A549 (cell line): Measurements from ENCODE around the gene PNPLA7. TPM values are rescaled to one million over a fixed set of nuclear protein-coding genes. Genes with fewer than 3 reads are reported as not detected.
A peak's percentile ranks its signal among the peaks of the same experiment; 100 is the strongest.
"Not testable (repeated sequence)": the region's sequence is repeated elsewhere in the genome, so short reads cannot be mapped to it uniquely, and the experiment has no call there.

ENCODE experiments used
- ATAC-seq, 2 experiments: fragments of 200-7000 bp in 1 of 2; fragments of >200 bp in 1 of 2; cut with Nextera tagmentation in 1 of 2; cut with Tn5 transposase in 1 of 2; 3 replicates each; pipeline versions ENCODE4 v1.8.0 to v1.9.1; 2018 to 2020; ENCODE audit warnings: mild to moderate bottlenecking in 1 of 2, moderate library complexity in 1 of 2
- CTCF ChIA-PET: fragments of 300-600 bp; sonication (Branson Sonifier 250); formaldehyde crosslinking; extraction: SDS; loops from one replicate; lab custom pipeline; 2021; ENCODE audit warnings: antibody characterized with exemption, inconsistent platforms; lab: Yijun Ruan, JAX
- POLR2A ChIA-PET: fragments of 350-600 bp; formaldehyde crosslinking; extraction: SDS; loops from one replicate; lab custom pipeline; 2021; ENCODE audit warnings: antibody characterized with exemption, inconsistent platforms; lab: Yijun Ruan, JAX
- DNase-seq, 2 experiments: peaks; one replicate each; pipeline versions ENCODE4 v3.0.0 to v3.0.0-alpha.2; 2011 to 2016; ENCODE audit warnings: low read depth in 1 of 2, low spot score in 1 of 2
- FAIRE-seq: peaks from 2 replicates; lab custom pipeline; 2011; peaks lifted over from hg19 to GRCh38; lab: Jason Lieb, UNC
- H3K27ac ChIP-seq, 2 experiments: fragments of >200 bp; sonication (Bioruptor Twin); formaldehyde crosslinking; 3 replicates each; pipeline ENCODE4 v1.5.1; 2016 to 2017
- H3K4me1 ChIP-seq: fragments of >200 bp; sonication (Bioruptor Twin); formaldehyde crosslinking; 3 replicates; pipeline ENCODE4 v1.6.1; 2016
- H3K4me2 ChIP-seq: fragments of >200 bp; sonication (Bioruptor Twin); formaldehyde crosslinking; 3 replicates; pipeline ENCODE4 v1.6.1; 2016
- H3K4me3 ChIP-seq: fragments of >200 bp; sonication (Bioruptor Twin); formaldehyde crosslinking; 3 replicates; pipeline ENCODE4 v1.5.1; 2016
- H3K9me3 ChIP-seq: fragments of >200 bp; sonication (Bioruptor Twin); formaldehyde crosslinking; 3 replicates; pipeline ENCODE4 v1.6.1; 2016
- BHLHE40 ChIP-seq: IDR thresholded peaks from 2 replicates; pipeline ENCODE4 v1.6.1; 2012; ENCODE audit warnings: low read depth, low read length, inconsistent platforms
- CBX2 ChIP-seq: fragments of 200-600 bp; sonication (generic); IDR thresholded peaks from 2 replicates; pipeline ENCODE4 v1.6.1; 2016; ENCODE audit warnings: low read depth, mild to moderate bottlenecking, borderline replicate concordance
- CHD2 ChIP-seq: fragments of 150-350 bp; IDR thresholded peaks from 2 replicates; pipeline ENCODE4 v1.6.1; 2014; ENCODE audit warnings: low read length; ENCODE audit not compliant: partially characterized antibody
- CHD4 ChIP-seq: fragments of 200-600 bp; sonication (generic); IDR thresholded peaks from 2 replicates; pipeline ENCODE4 v1.6.1; 2016; ENCODE audit warnings: antibody characterized with exemption, mild to moderate bottlenecking, borderline replicate concordance
- EHF ChIP-seq: fragments of 250-450 bp; sonication (Bioruptor Pico); IDR thresholded peaks from 2 replicates; pipeline ENCODE4 v1.5.0; 2020; ENCODE audit warnings: mild to moderate bottlenecking
- EP300 ChIP-seq, 2 experiments: fragments of >200 bp; sonication (Bioruptor Twin); formaldehyde crosslinking; IDR thresholded peaks; 2 replicates in 1 of 2; 3 replicates in 1 of 2; pipeline ENCODE4 v1.6.1; 2016 to 2017
- ESRRA ChIP-seq: fragments of 150-350 bp; IDR thresholded peaks from 2 replicates; pipeline ENCODE4 v1.6.1; 2014; ENCODE audit warnings: mild to moderate bottlenecking, low read length, borderline replicate concordance
- HDAC2 ChIP-seq: fragments of 200-600 bp; sonication (generic); IDR thresholded peaks from 2 replicates; pipeline ENCODE4 v1.6.1; 2016
- HOXB13 ChIP-seq: fragments of 250-450 bp; sonication (Bioruptor Pico); IDR thresholded peaks from 2 replicates; pipeline ENCODE4 v1.5.0; 2020; ENCODE audit warnings: low read depth, mild to moderate bottlenecking, moderate library complexity
- HOXB5 ChIP-seq: fragments of 250-450 bp; sonication (Bioruptor Pico); IDR thresholded peaks from 2 replicates; pipeline ENCODE4 v1.5.0; 2020; ENCODE audit warnings: mild to moderate bottlenecking, moderate library complexity
- MAZ ChIP-seq: fragments of 150-350 bp; IDR thresholded peaks from 2 replicates; pipeline ENCODE4 v1.6.1; 2014; ENCODE audit warnings: antibody characterized with exemption, low read depth, low read length, borderline replicate concordance
- POLR2A ChIP-seq: IDR thresholded peaks from 2 replicates; pipeline ENCODE4 v1.6.1; 2012; ENCODE audit warnings: mild to moderate bottlenecking, low read length
- ZC3H11A ChIP-seq: fragments of 450-650 bp; IDR thresholded peaks from 2 replicates; pipeline ENCODE4 v1.6.1; 2014; ENCODE audit warnings: antibody characterized with exemption, mild to moderate bottlenecking
- WGBS: methylation state at CpG from one replicate; pipeline ENCODE4 v1.1.6; 2017; ENCODE audit errors: missing lambda C conversion rate; 5-methylcytosine and 5-hydroxymethylcytosine counted together
- polyA plus RNA-seq, 4 experiments: library from polyadenylated mRNA; depleted of rRNA in 3 of 4; stranded (reverse); fragments of >200 nt; fragmentation: RNase III in 1 of 4; extraction: RNeasy Plus Mini Kit Qiagen cat#74134 plus additional on column Dnase treatment in 1 of 4; gene quantifications; 2 replicates in 3 of 4; 3 replicates in 1 of 4; pipeline ENCODE4 v1.2.3, GENCODE V29; 2011 to 2017
- TF ChIP-seq, protein P1 (sequence below): IDR thresholded peaks from 2 replicates; pipeline ENCODE4 v1.6.1; 2012
- TF ChIP-seq, protein P2 (sequence below): IDR thresholded peaks from 2 replicates; pipeline ENCODE4 v1.6.1; 2012
- TF ChIP-seq, protein P3 (sequence below): fragments of 200-600 bp; sonication (generic); IDR thresholded peaks from 2 replicates; pipeline ENCODE4 v1.6.1; 2016; ENCODE audit warnings: antibody characterized with exemption, mild to moderate bottlenecking, moderate library complexity

The PNPLA7 gene
- polyA plus RNA-seq, 2 of the 4 experiments (the other 2 are of a cell fraction): 0.31 to 1.1 TPM

DNA sequence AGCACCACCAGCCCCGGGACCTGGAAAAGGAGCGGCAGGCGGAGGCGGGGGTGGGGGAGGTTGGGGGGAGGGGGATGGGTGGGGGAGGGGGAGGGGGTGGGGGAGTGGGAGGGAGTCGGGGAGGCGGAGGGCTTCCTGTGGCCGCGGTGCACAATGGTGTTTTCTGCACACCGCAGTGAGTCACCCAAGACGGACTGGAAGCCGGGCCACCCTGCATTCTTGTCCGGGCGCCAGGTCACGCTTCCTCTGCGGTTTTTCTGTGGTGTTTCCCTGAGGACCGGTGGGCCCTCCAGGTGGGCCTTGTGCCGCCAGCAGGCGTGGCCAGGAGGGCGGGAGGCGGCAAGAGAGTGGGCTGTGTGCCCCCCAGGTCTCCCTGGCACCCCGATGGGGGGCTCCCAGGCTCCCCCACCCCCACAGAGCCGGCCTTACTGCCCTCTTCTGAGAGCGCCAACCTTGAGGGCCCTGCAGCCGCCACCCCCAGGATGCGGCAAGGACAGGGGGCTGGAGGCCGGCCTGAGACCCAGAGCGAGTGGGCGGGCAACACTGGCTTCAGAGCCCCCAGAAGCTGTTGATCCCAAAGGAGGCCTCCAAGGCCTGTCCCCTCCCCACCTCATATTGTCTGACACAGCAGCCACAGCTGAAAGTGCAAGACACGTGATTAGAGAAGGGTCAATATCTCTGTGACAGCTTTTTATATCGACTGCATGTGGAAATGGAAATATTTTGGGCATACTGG lies 138.4 kb downstream of the PNPLA7 start (continued):
- no peak for TF ChIP-seq CBX2
- TF ChIP-seq, all 56 proteins: peak for 8

DNA sequence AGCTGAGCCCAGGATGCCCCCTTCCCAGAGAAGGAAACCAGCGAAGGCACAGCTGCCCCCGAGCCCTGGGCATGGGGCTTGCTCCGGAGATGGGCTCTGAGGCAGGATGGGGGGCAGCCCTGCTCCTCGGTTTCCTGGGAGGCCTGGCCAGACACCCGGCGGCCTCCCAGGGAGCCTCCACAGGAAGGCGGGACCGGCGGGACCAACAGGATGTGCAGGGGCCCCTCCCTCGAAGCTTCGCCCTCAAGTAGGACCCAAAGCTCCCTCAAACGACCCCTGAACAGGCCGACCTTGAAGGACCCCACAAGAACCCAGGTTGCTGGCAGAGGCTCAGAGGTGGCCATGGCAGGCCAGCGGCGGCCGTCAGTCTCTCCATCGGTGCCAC lies 138.9 kb downstream of the PNPLA7 start:
- no peaks in the 10 kb centered on the region for H3K9me3 ChIP-seq
- H3K4me2 ChIP-seq: peak overlapping the region; percentile 87
- ChIA-PET POLR2A (interaction anchor here (2.6 kb wide), 1 partner anchor 12 kb away, joined by 13 read pairs; the partner anchor contains the start of genes EXD3 and NOXA1), CTCF (interaction anchor here (1.0 to 6.8 kb wide), 3 partner anchors 12 to 108 kb away, joined by 3 to 51 read pairs (median 48); partner anchors contain the start of genes EXD3, NOXA1 and NRARP)
- DNase-seq (no peak), FAIRE-seq (no peak), ATAC-seq (peak; percentile 9 to 14; a peak in 4 of 6 replicates)
- H3K27ac ChIP-seq: peak overlapping the region; percentile 86 to 98
- WGBS: 17% methylated on average over 11 of the region's 17 CpGs
- H3K4me1 ChIP-seq: peaks cover 36% of the 10 kb centered on the region
- H3K4me3 ChIP-seq: peak overlapping the region; percentile 32
- no peak for TF ChIP-seq HDAC2
- TF ChIP-seq EHF (CRISPR knock-in tag): no peak
- no peak for TF ChIP-seq ESRRA
- TF ChIP-seq MAZ: no peak

DNA sequence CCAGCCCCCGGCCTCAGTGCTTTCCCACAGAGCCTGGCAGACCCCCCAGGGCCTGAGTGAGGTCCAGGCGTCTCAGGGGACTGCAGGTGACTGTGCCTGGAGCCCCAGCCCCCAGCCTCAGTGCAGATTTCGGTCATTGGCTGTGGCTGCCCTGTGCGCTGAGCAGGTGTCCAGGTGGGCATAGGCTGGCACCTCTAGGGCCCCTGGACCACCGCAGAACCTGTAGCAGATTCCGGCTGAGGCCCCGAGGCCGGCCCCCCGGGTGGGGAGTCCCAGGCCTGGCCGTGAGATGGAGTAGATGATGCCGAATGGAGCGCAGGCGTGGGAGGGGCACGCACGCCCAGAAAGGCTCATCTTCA lies 139.3 kb downstream of the PNPLA7 start:
- H3K4me3 ChIP-seq: peak overlapping the region; percentile 32; the same call in 2 of the 3 replicates
- peak overlapping the region; percentile 87 for H3K4me2 ChIP-seq
- ChIA-PET CTCF (interaction anchor here (0.5 to 6.8 kb wide), 4 partner anchors 12 to 108 kb away, joined by 3 to 51 read pairs (median 26); partner anchors contain the start of genes EXD3, NOXA1 and NRARP), POLR2A (interaction anchor here (2.6 kb wide), 1 partner anchor 12 kb away, joined by 13 read pairs; the partner anchor contains the start of genes EXD3 and NOXA1)
- H3K27ac ChIP-seq: peak overlapping the region; percentile 86 to 98
- DNase-seq: no peak
- no peak for FAIRE-seq
- TF ChIP-seq BHLHE40 (no peak), ZC3H11A (no peak), CHD4 (no peak), EP300 (IDR thresholded peaks at IDR 0.05) (no peak), POLR2A (no peak), HOXB13 (CRISPR knock-in tag) (no peak), HOXB5 (CRISPR knock-in tag) (no peak), CHD2 (no peak)
- TF ChIP-seq, protein P1, sequence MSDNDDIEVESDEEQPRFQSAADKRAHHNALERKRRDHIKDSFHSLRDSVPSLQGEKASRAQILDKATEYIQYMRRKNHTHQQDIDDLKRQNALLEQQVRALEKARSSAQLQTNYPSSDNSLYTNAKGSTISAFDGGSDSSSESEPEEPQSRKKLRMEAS: no peak
- TF ChIP-seq, protein P2, sequence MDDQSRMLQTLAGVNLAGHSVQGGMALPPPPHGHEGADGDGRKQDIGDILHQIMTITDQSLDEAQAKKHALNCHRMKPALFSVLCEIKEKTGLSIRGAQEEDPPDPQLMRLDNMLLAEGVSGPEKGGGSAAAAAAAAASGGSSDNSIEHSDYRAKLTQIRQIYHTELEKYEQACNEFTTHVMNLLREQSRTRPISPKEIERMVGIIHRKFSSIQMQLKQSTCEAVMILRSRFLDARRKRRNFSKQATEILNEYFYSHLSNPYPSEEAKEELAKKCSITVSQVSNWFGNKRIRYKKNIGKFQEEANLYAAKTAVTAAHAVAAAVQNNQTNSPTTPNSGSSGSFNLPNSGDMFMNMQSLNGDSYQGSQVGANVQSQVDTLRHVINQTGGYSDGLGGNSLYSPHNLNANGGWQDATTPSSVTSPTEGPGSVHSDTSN: no peak
- TF ChIP-seq, protein P3, sequence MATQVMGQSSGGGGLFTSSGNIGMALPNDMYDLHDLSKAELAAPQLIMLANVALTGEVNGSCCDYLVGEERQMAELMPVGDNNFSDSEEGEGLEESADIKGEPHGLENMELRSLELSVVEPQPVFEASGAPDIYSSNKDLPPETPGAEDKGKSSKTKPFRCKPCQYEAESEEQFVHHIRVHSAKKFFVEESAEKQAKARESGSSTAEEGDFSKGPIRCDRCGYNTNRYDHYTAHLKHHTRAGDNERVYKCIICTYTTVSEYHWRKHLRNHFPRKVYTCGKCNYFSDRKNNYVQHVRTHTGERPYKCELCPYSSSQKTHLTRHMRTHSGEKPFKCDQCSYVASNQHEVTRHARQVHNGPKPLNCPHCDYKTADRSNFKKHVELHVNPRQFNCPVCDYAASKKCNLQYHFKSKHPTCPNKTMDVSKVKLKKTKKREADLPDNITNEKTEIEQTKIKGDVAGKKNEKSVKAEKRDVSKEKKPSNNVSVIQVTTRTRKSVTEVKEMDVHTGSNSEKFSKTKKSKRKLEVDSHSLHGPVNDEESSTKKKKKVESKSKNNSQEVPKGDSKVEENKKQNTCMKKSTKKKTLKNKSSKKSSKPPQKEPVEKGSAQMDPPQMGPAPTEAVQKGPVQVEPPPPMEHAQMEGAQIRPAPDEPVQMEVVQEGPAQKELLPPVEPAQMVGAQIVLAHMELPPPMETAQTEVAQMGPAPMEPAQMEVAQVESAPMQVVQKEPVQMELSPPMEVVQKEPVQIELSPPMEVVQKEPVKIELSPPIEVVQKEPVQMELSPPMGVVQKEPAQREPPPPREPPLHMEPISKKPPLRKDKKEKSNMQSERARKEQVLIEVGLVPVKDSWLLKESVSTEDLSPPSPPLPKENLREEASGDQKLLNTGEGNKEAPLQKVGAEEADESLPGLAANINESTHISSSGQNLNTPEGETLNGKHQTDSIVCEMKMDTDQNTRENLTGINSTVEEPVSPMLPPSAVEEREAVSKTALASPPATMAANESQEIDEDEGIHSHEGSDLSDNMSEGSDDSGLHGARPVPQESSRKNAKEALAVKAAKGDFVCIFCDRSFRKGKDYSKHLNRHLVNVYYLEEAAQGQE: no peak
- H3K4me1 ChIP-seq: peaks cover 36% of the 10 kb centered on the region
- no peaks in the 10 kb centered on the region for H3K9me3 ChIP-seq
- WGBS: 93% methylated on average over 5 of the region's 15 CpGs
- no peak for ATAC-seq

DNA sequence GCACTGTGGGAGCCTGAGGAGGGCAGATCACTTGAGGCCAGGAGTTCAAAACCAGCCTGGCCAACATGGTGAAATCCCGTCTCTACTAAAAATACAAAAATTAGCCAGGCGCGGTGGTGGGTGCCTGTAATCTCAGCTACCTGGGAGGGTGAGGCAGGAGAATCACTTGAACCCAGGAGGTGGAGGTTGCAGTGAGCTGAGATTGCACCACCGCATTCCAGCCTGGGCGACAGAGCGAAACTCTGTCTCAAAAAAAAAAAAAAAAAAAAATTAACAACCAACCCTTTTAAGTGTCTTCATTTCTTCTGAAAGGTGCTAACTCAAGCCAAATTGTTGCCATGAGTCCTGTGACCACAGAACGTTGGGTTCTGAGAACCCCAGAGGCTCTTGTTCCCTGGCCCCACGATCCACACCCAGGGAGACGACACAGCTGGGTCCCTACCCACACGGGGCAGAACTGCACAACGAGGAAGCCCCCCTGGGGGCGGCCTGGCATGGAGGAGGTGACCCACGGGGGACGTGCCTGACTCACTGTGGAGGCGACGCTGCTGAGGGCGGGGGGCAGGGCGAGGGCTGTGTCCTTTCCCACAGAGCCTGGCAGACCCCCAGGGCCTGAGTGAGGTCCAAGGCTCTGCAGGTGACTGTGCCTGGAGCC lies 139.8 kb downstream of the PNPLA7 start:
- H3K9me3 ChIP-seq, ATAC-seq, FAIRE-seq, H3K4me3 ChIP-seq, DNase-seq: not testable (repeated sequence)
- Histone ChIP-seq H3K4me2 (peak overlapping the region; percentile 87), H3K4me1 (peaks cover 40% of the 10 kb centered on the region), H3K27ac (peak overlapping the region in 1 of 2 experiments; percentile 98; a peak in 4 of 6 replicates)
- POLR2A ChIA-PET: interaction anchor here (0.7 to 2.4 kb wide), 2 partner anchors 64 to 109 kb away, joined by 4 to 13 read pairs; partner anchors contain the start of gene NRARP
- WGBS: 85% methylated on average over 16 of the region's 18 CpGs
- CTCF ChIA-PET: interaction anchor here (0.5 to 6.8 kb wide), 7 partner anchors 13 to 624 kb away, joined by 3 to 51 read pairs (median 3); partner anchors contain the start of genes EXD3, NOXA1 and NRARP
